Activated naive CD8-positive, alpha-beta T cell treated with anti-CD3 and anti-CD28 coated beads, Interleukin-2, amount 50 U/mL, for 24 hours (primary cell): ENCODE results near the gene CSPG4.

Source experiments
- ATAC-seq: fragments of 150-1000 bp; cut with Tn5 transposase; one replicate; pipeline ENCODE4 v1.10.0; 2021
- DNase-seq: peaks from one replicate; pipeline ENCODE4 v3.0.0; 2021
- H3K27ac Mint-ChIP-seq: one replicate; pipeline ENCODE4 v1.8.0; 2021; ENCODE audit warnings: mild to moderate bottlenecking, mixed read lengths
- H3K27me3 Mint-ChIP-seq: one replicate; pipeline ENCODE4 v1.8.0; 2021; ENCODE audit warnings: mixed read lengths
- H3K36me3 Mint-ChIP-seq: one replicate; pipeline ENCODE4 v1.8.0; 2021; ENCODE audit warnings: low read depth, mixed read lengths
- H3K4me1 Mint-ChIP-seq: one replicate; pipeline ENCODE4 v1.8.0; 2021; ENCODE audit warnings: mixed read lengths
- H3K4me3 Mint-ChIP-seq: one replicate; pipeline ENCODE4 v1.8.0; 2021; ENCODE audit warnings: mild to moderate bottlenecking, moderate library complexity, mixed read lengths
- H3K9me3 Mint-ChIP-seq: one replicate; pipeline ENCODE4 v1.8.0; 2021; ENCODE audit warnings: mixed read lengths

Gene CSPG4

DNA sequence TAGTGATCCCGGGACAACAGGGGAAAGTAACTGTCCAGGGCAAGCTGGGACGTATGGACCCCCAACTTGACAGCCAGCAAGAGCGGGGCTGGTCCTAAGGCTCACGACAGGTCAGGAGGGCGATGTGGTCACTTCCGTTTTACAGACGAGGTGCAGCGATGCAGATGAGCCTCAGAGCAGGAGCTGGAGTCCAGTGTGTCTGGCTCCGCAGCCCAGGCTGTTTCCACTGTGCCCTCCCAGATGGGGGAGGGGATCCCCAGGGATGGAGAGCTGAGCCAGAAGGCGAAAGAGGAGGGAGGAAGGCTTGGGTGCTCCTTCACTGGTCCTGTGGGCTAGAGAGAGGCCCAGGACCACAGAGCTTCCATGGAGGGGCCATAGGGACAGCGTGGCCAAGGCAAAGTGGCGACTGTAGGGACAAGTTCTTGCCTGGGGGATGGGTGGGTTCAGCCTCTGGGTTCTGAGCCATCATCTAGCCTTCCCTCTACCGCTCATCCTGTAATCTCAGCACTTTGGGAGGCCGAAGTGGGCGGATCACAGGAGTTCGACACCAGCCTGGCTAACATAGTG lies 59.2 kb downstream of the CSPG4 start:
- Mint-ChIP-seq H3K27ac (no peak overlapping the region), H3K36me3 (no peaks in the 10 kb centered on the region), H3K27me3 (no peaks in the 10 kb centered on the region), H3K4me3 (no peak overlapping the region), H3K9me3 (no peaks in the 10 kb centered on the region), H3K4me1 (peaks cover 24% of the 10 kb centered on the region)
- no peak for ATAC-seq
- DNase-seq = no peak

DNA sequence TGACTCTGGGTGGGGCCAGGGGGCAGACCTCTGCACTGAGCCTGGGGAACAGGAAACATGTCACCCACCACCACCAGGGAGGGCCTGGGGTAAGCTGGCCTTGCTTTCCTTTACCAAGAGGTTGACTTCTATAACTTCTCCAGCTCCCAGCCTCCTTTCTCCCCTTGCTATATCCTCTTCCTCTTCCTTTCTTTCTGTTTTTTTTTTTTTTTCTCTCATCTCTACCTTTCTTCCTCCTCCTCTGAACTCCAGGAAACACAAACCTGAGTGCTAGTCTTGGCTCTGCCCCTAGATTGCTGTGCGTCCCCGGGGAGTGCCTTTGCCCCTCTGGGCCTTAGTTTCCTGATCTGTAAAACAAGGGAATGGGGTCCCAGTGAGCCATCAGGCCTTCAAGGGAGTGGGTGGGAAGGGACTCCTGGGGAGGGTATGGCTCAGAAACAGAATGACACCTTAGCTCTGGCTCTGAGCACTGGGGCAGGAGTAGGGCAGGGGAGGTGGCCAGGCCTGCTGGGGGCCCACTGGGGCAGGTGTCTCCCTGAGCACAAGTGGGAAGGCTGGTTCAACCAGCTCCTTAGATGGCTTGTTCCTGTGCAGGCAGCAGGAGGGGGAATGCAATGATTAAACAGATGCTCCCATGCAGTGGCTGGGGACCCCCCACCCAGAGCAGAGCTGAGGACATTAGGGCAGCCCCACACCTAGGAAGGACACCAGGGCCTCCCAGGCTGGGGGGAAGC lies 60.7 kb downstream of the CSPG4 start:
- Mint-ChIP-seq H3K27ac (peak overlapping the region; percentile 46), H3K36me3 (no peaks in the 10 kb centered on the region), H3K4me1 (peaks cover 29% of the 10 kb centered on the region), H3K27me3 (peaks cover 2% of the 10 kb centered on the region), H3K9me3 (no peaks in the 10 kb centered on the region), H3K4me3 (no peak overlapping the region)
- DNase-seq (peak; percentile 16), ATAC-seq (no peak)

DNA sequence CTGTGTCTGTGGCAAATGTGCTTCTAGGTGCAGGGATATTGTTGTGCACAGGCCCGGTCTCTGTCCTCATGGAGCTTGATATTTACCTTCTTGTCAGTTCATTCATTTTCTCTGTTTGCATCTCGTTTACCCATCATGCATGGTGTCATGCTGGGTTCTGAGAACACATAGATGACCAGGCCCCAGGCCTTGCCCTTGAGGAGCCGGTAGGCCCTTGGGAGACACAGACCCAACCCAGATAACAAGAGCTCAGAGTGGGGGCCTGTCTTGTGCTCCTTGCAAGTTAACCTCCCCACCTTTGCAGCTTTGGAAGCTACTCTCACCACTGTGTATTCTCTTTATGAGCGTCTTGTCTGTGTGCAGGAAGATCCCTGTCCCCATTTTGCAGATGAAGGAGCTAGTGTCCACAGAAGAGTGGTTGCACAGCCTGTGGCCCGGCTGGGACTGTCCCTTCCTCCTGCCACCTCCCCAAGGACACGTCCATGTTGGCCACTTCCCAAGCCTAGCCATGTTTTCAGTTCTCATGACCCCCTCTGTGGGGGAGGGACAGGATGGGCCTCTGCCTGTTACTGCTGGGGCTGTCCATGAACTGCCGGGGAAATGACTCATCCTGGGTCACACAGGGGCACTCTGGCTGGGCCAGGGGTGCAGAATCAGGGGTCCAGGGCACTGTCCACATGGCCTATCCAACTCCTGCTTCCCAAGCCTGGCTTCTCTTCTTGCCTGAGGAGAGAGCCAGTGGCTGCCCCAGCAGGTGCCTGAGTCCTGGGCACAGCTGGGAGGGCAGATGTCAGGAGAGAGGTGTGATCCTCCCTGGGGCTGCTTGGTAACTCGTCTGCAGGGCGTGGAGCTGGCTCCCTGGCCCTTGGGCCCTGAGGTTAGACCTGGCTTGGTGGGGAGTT lies 61.5 kb downstream of the CSPG4 start:
- no peaks in the 10 kb centered on the region for H3K36me3 Mint-ChIP-seq
- peaks cover 35% of the 10 kb centered on the region for H3K4me1 Mint-ChIP-seq
- H3K27ac Mint-ChIP-seq = peak overlapping the region; percentile 46
- no peaks in the 10 kb centered on the region for H3K9me3 Mint-ChIP-seq
- ATAC-seq (no peak), DNase-seq (peak; percentile 14)
- H3K27me3 Mint-ChIP-seq = peaks cover 2% of the 10 kb centered on the region
- H3K4me3 Mint-ChIP-seq = peak overlapping the region; percentile 18

DNA sequence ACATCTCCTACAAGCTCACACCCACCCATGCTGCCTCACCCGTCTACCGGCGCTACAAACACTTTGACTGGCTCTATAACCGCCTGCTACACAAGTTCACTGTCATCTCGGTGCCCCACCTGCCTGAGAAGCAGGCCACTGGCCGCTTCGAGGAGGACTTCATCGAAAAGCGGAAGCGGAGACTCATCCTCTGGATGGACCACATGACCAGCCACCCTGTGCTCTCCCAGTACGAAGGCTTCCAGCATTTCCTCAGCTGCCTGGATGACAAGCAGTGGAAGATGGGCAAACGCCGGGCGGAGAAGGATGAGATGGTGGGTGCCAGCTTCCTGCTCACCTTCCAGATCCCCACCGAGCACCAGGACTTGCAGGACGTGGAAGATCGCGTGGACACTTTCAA lies 62.8 kb downstream of the CSPG4 start:
- peak overlapping the region; percentile 27 for H3K4me3 Mint-ChIP-seq
- H3K36me3 Mint-ChIP-seq = no peaks in the 10 kb centered on the region
- no peak overlapping the region for H3K27ac Mint-ChIP-seq
- peaks cover 37% of the 10 kb centered on the region for H3K4me1 Mint-ChIP-seq
- DNase-seq = no peak
- ATAC-seq = no peak
- H3K9me3 Mint-ChIP-seq = no peaks in the 10 kb centered on the region
- H3K27me3 Mint-ChIP-seq = peaks cover 2% of the 10 kb centered on the region

DNA sequence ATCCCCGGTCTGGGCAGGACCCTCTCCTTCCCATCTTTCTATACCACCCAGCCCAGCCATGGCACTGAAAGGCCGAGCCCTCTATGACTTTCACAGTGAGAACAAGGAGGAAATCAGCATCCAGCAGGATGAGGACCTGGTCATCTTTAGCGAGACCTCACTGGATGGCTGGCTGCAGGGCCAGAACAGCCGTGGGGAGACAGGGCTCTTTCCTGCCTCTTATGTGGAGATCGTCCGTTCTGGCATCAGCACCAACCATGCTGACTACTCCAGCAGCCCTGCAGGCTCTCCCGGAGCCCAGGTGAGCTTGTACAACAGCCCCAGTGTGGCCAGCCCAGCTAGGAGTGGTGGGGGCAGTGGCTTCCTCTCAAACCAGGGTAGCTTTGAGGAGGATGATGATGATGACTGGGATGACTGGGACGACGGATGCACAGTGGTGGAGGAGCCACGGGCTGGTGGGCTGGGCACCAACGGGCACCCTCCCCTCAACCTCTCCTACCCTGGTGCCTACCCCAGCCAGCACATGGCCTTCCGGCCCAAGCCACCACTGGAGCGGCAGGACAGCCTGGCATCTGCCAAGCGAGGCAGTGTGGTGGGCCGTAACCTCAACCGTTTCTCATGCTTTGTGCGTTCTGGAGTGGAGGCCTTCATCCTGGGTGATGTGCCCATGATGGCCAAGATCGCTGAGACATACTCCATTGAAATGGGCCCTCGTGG lies 63.4 kb downstream of the CSPG4 start:
- Mint-ChIP-seq H3K4me1 (peaks cover 37% of the 10 kb centered on the region), H3K36me3 (no peaks in the 10 kb centered on the region), H3K27me3 (peaks cover 2% of the 10 kb centered on the region), H3K27ac (no peak overlapping the region), H3K9me3 (no peaks in the 10 kb centered on the region), H3K4me3 (peak overlapping the region; percentile 83)
- no peak for ATAC-seq
- no peak for DNase-seq

DNA sequence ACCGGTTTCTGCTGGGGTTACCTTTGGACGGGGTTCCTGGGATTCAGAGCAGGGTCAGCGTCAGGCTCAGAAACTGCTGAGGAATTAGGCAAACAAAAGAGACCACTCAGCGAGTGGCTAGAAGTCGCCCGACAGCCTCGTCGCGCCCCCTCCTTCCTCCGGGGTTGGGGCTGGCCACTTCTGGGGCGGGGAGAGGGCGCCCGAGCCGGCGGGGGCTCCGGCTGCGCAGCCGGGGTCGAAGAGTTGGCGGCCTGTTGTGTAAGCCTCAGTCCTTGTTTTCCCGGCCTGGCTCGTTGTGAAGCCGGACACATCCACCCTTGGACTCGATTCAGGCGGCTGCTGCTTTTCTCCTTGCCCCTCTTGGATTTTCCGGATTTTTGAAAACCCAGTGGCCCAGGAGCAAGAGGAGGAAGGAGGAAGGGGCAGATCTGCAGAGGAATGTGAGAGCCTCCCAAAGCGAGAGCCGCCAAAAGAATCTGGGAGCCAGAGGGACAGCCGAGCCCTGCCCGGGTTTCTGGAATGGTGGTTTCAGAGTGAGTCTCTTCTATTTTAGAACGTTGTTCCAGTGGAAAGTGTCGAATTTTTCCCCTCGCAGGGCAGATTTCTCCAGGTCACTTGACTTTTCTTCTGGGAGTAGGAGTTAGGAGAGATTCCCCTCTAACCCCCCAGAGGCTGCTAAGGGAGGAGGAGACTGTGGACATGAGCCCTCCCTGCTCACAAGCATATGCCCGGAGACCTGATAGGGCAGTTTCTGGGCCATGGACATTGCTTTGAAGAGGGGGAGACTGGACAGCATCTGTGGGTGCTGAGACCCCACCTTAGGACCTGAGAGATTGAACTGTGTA lies 64.3 kb downstream of the CSPG4 start:
- no peak for ATAC-seq
- Mint-ChIP-seq H3K27me3 (peaks cover 2% of the 10 kb centered on the region), H3K4me1 (peaks cover 37% of the 10 kb centered on the region), H3K9me3 (no peaks in the 10 kb centered on the region), H3K36me3 (no peaks in the 10 kb centered on the region), H3K27ac (no peak overlapping the region), H3K4me3 (peak overlapping the region; percentile 83)
- DNase-seq = peak; percentile 15

DNA sequence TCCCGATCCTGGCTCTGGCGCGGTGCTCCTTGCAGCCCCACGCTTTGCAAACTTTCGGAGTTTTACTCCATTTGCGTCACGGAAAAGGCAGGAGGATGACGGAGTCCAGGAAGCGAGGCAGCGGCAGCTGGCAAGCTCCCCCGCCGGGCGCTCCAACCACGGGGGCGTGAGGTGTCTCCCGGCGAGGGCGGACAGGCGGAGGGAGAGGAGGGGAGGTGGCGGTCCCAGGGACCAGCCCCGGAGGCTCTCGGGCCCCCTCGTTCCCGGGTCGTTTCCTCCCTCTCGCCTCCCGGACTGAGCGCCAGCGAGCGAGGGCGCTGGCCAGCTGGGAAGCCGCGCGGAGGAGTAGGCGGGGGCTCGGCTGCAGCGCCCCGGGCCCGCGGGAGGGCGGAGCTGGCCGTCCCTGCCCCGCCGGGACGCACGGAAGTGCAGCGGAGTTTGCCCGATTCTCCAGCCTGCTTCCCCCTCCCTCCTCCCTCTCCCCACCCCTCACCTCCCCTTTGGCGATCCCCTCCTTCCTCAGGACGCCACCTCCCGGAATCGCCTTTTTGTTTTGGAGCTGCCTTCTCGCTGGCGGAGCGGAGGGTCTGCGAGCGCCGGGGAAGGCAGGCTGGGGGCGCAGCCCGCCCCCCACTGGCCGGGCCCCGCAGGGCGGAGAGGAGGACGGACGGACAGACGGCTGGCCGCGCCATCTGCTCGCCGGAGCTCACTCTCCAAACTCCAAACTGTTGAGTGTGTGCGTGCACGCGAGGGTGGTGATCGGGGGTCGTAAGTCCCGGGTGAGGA lies 65.1 kb downstream of the CSPG4 start, which contains the start of gene SNX33:
Gene SNX33 (plus strand): TSS at position 543 of the 786 bp plus-strand sequence. CDS start 1,191 bp downstream, outside the sequence.
- Mint-ChIP-seq H3K36me3 (no peaks in the 10 kb centered on the region), H3K4me3 (peak within 1 kb of the TSS; percentile 83), H3K27me3 (peaks cover 2% of the 10 kb centered on the region), H3K4me1 (peaks cover 37% of the 10 kb centered on the region), H3K27ac (peak within 1 kb of the TSS; percentile 70), H3K9me3 (no peaks in the 10 kb centered on the region)
- ATAC-seq (peak; percentile 58), DNase-seq (peak; percentile 70)

DNA sequence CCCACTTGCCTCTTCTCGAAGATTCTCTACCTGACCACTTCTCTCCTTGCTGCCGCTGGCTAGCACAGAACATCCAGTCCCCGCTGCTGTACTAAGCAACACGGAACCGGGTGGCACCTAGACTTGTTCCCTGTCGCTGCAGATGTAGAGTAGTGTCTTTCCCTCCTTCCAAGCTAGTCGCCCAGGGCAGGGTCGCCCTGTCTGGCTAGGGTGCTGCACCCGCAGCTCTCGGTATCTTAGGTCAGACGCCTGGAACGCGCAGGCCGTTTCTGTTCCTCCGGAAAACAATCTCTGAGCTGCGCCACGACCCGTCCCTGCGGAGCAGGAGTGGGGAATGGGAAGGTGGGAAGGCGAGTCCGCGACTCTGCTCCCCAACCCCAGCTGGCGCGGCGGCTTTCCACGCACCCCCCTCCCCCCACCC lies 65.7 kb downstream of the CSPG4 start:
- Mint-ChIP-seq H3K4me3 (peak overlapping the region; percentile 80), H3K36me3 (no peaks in the 10 kb centered on the region), H3K4me1 (peaks cover 36% of the 10 kb centered on the region), H3K27ac (peak overlapping the region; percentile 70), H3K9me3 (no peaks in the 10 kb centered on the region), H3K27me3 (peaks cover 2% of the 10 kb centered on the region)
- peak; percentile 22 for ATAC-seq
- no peak for DNase-seq

DNA sequence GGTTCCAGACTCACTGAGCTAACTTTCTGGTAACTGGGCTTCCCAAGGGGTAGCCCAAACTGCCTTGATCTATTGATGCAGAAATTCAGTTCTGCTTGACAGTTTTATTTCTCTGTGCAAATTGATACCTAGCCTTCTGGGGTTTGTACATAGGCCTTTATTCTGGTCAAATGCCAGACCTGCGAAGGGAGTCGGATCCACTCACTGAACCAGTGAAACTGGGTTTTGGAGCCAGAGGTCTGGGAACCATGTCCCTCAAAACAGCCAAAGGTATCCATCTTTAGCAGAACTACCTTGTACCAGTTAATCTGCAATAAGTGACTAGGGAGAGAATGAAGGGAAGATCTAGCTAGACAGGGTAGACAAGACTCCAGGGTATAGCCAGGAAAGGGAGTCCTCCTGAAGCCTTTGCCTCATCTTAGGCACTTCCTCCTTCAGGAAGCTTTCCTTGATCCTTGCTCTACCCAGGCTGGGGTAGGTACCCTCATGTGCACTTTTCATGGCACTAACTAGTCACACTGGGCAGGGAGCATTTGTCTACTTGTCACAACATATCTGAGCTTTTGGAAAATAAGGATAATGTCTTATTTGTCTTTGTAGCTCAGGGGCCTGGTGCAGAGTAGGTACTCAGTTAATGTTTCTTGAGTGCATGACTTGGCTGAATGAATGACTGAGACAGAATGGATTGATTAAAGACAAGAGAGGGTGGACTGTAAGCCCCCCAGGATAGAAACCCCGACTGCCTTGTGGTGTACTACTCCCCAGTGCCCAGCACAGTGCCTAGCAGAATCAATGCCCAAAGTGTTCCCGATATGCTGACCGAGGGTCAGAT lies 66.3 kb downstream of the CSPG4 start:
- peak overlapping the region; percentile 70 for H3K27ac Mint-ChIP-seq

DNA sequence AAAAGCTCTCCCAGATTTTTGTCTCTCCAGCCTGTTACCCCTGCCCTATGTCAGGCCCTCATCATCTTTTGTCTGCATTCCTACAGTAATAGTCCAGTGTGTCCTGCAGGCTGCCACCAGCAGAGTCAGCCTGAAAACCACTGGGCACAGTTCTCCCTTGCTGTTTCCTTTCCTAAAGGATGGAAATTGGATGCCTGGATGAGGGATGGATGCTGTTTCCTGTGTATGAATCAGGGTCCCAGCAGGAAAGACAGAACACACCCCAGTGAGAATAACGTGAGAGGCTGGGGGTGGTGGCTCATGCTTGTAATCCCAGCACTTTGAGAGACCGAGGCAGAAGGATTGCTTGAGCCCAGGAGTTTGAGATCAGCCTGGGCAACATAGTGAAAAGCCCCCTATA lies 68.3 kb downstream of the CSPG4 start:
- H3K36me3 Mint-ChIP-seq = peaks cover 2% of the 10 kb centered on the region
- ATAC-seq (no peak), DNase-seq (no peak)
- no peaks in the 10 kb centered on the region for H3K9me3 Mint-ChIP-seq
- peaks cover 2% of the 10 kb centered on the region for H3K27me3 Mint-ChIP-seq
- H3K4me3 Mint-ChIP-seq = no peak overlapping the region
- H3K27ac Mint-ChIP-seq = no peak overlapping the region
- H3K4me1 Mint-ChIP-seq = peaks cover 21% of the 10 kb centered on the region

More for the DNA sequence above, 66.3 kb downstream of the CSPG4 start:
- Mint-ChIP-seq H3K36me3 (no peaks in the 10 kb centered on the region), H3K4me1 (peaks cover 31% of the 10 kb centered on the region), H3K27me3 (peaks cover 2% of the 10 kb centered on the region), H3K4me3 (peak overlapping the region; percentile 80), H3K9me3 (no peaks in the 10 kb centered on the region)
- no peak for ATAC-seq
- DNase-seq = no peak

DNA sequence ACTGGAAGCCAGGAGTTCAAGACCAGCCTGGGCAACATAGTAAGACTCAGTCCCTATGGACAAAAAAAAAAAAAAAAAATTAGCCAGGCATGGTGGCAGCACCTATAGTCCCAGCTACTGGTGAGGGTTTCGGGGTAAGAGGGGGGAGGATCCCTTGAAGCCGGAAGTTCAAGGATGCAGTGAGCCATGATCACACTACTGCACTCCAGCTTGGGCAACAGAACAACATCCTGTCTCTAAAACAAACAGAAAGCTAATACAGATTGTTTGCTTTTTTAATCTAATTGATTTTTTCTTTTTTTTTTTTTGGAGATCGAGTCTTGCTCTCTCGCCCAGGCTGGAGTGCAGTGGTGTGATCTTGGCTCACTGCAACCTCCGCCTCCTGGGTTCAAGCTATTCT lies 71.0 kb downstream of the CSPG4 start:
- no peak for ATAC-seq
- no peak overlapping the region for H3K4me3 Mint-ChIP-seq
- no peaks in the 10 kb centered on the region for H3K27me3 Mint-ChIP-seq
- no peak overlapping the region for H3K27ac Mint-ChIP-seq
- peaks cover 29% of the 10 kb centered on the region for H3K4me1 Mint-ChIP-seq
- peaks cover 27% of the 10 kb centered on the region for H3K36me3 Mint-ChIP-seq
- DNase-seq = no peak
- H3K9me3 Mint-ChIP-seq = no peaks in the 10 kb centered on the region

DNA sequence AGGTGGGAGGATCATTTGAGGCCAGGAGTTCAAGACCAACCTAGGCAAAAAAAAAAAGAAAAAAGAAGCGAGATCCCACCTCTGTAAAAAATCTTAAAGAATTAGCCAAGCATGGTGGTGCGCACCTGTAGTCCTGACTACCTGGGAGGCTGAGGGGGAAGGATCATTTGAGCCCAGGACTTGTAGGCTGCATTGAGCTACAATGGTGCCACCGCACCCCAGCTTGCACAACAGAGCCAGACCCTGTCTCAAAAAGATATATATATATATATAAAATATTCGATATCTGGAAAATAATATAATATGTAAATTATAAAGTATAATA lies 71.5 kb downstream of the CSPG4 start:
- no peak for DNase-seq
- no peaks in the 10 kb centered on the region for H3K9me3 Mint-ChIP-seq
- peaks cover 27% of the 10 kb centered on the region for H3K36me3 Mint-ChIP-seq
- peak overlapping the region; percentile 98 for H3K4me3 Mint-ChIP-seq
- no peaks in the 10 kb centered on the region for H3K27me3 Mint-ChIP-seq
- peaks cover 28% of the 10 kb centered on the region for H3K4me1 Mint-ChIP-seq
- ATAC-seq = no peak
- H3K27ac Mint-ChIP-seq = peak overlapping the region; percentile 97
